Measurements from ENCODE around the gene CCDC9B.

CCDC9B gene

DNA sequence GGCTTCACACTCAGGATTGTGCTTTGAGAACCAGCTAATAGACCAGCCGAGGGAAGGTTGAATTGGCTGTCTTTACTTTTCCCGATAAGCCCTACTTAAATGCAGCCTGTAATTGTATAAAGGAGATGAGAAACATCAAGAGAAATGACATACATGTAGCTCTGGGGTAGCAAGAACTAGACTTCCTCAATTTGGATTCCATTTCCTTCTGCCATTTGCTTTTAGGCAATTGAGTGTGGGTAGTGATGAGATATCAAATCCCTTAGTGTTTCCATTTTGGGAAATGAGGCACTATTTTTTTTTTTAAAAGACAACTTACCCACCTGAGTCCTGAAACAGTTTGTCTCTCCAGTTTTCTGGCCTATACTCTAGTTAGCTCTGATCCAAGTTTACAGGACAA is 15.0 kb downstream of the CCDC9B start:
- DNase-seq = no peak

DNA sequence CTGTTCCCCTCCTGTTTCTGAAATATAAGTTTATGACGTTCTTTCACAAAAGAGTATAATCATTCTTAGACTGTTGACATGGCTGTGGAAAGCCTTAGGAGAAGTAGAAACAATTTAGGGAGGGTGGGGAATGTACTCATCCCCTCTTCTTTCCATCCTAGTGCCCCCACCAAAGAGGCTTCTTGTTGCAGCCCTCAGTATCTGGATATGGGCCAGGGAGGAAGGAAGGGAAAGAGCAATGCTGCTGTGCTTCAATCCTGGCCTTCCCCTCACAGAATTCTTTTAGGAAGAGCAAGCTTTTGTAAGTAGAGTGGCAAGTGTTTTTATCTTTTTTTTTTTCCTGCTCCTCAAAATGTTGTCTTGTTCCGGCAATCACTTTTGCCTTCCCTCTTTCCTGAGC is 15.6 kb downstream of the CCDC9B start:
- DNase-seq = no peak

GRCh38 chr15:40323953-40324937 is 16.5 kb downstream of the CCDC9B start:
- DNase-seq = peak; percentile 65

GRCh38 chr15:40323239-40323952 is 17.3 kb downstream of the CCDC9B start, which contains the start of gene INAFM2:
INAFM2 (plus strand) TSS chr15:40323692; CDS start chr15:40324056, 364 bp downstream.
- peak; percentile 97 for DNase-seq

- no peak for DNase-seq
Measured at GRCh38 chr15:40322531-40323238, 18.1 kb downstream of the CCDC9B start.

DNA sequence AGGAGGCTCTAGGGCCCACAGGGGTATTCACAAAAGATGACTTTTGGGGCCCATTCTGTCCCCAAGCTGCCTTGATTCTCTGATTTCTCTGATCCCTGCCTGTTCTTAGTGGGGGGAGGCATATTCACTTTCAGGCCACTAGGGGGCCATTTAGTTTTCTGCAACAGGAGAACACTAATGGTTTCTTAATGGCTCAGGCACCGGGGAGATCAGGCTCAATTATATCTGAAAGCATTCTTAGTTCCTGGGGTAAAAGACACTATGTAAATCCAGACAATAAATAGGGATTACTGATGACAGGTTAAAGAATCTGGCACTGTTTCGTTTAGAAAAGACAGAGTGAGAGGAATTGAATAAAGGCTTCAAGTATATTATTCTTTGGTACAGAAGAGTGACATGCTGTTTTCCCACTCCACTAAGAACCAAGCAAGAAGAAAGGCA is 19.8 kb downstream of the CCDC9B start:
- peak; percentile 68 for DNase-seq

GRCh38 chr15:40320409-40320808 is 20.3 kb downstream of the CCDC9B start:
- no peak for DNase-seq

DNA sequence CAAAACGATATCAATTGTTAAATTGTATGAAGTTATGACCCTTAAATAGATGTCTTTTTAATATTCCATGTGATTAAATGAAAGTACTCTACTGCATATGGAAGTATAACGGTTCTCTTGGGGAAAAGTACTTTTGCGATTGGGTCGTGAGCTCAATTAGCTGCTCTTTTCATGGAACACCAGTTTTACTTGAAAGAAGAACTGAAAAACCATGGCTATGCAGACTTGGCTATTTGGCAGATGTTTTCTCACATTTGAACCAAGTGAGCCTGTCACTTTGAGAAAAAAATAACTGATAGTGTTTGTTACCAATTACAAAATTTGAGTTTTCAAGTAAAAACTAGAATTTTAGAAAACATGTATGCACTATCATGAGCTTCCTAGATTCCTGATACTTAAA is 23.2 kb downstream of the CCDC9B start:
- no peak for DNase-seq

DNA sequence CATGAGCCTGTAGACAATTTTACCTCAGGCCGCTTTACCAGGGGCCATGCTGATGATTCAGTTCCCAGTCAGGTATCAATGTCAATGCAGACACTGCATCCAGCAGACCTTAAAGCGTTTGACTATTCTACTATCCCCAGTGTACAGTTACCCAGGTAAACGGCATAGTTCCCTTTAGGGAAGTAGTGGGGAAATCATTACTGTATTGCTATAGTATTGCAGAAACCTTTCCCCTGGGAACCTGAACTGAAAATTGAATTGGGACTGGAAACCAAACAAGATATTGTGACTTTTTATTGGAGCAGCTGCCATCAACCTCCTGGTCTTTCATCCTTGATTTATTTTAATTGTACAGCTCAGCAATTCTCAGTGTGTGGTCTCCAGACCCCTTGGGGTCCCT is 23.8 kb downstream of the CCDC9B start:
- no peak for DNase-seq

DNA sequence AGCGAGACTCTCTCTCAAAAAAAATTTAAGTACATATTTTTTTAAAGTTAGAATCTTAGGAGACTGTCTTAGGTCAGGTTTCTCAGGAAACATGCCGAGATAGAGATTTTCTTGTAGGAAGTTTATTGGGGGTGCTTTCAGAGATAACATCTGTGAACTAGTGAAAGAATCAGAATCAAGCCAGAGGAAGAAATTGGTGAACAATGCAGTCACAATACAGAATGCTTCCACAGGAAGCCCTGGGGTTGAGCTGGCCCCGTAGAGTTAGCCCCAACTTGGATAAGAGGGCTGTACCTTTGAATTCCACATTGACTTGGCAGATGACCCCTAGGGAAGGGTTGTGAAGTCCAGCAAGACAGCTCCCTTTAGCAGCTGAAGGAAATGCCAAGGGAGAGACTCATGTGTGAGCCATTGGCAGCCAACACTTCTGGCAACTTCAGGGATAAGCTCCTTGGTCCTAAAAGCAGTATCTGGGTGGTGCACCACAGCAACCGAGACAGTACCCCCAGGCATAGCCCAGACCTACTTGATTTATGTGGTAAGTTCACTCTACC is 25.9 kb downstream of the CCDC9B start:
- no peak for DNase-seq

DNA sequence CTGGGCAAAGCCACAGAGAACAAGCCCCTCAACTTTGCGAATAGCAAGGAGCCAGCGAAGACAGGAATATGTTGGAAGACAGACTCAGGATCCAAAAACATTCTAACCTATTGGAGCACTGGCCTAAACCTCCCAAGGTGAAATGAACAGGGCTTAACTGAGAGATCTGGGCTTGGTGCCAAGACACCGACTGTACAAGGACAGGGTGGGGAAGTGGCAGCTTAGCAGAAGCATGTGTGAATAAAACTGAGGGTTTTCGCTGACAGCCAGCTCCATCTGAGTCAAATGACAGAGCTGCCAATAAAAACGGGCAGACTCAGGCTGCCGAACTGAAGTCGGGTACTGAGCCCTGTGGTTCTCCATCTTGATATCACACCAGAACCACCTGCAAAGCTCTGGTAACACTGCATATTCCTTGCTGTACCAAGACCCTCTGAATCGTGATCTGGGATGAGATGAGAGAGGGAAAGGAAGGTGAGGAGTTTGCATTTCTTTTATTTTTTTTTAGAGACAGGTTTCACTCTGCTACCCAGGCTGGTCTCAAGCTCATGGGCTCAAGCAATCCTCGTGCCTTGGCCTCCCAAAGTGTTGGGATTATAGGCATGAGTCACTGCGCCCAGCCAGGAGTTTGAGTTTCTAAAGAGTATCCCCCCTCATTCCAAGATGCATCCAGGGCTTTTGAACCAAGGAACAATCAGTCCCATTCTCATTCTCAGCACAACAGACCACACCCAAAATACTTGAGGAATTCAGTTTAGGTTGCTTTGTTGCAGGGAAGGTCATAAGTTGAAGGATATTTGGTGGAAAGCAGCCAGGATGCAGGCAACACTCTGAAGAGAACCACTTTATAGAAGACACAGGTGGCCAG is 27.0 kb downstream of the CCDC9B start:
- no peak for DNase-seq

DNA sequence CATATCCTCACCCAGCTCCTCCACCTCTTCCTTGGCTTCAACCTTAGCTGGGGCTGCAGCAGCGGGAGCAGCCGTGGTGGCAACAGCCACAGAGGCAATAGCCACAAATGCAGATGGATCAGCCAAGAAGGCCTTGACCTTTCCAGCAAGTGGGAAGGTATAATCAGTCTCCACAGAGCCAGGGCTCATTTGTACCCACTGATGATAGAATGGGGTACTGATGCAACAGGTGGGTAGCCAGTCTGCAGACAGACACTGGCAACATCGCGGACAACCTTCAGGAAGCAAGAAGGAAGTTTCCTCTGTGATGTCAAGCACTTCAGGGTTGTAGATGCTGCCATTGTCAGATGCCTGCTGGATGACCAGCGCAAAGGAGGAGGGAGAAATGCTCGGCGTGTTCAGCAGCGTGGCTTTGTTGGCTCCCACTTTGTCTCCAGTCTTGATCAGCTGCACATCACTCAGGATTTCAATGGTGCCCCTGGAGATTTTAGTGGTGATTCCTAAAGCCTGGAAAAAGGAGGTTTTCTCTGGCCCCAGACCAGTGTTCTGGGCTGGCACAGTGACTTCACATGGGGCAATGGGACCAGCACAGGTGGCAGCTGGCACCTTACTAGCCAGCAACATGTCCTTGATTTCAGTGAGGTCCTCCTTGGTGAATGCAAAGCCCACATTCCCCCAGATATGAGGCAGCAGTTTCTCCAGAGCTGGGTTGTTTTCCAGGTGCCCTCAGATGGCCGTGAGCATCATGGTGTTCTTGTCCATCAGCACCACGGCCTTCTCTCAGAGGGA is 28.2 kb downstream of the CCDC9B start:
- DNase-seq = no peak

GRCh38 chr15:40310993-40311392 is 29.7 kb downstream of the CCDC9B start:
- DNase-seq = no peak

GRCh38 chr15:40310001-40310959 is 30.5 kb downstream of the CCDC9B start:
- DNase-seq = peak; percentile 75

DNA sequence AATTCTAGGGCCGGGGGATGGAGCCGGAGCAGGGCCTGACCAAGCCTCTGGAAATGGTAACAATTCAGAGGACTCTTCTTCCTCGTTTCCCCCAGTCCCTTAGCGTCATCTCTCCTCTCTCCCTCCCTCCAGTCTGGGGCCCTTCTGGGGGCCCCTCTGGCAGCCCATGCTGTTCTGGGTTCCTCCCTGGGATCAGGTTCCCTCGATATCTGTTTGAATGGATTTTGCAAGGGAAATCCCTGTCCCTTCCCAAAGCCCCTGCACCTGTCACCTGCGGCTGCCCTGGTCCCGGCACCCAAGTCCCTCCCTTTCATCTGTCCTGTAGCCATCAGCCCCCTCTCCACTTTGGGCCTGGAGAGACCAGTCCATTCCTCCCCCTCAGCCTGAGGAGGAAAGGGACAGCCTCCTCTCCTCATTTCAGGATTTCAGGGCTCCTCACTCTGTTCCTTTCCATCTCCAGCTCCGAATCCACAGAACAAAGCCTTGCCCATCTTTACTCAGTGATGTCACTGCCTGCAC is 31.3 kb downstream of the CCDC9B start:
- DNase-seq = no peak

DNA sequence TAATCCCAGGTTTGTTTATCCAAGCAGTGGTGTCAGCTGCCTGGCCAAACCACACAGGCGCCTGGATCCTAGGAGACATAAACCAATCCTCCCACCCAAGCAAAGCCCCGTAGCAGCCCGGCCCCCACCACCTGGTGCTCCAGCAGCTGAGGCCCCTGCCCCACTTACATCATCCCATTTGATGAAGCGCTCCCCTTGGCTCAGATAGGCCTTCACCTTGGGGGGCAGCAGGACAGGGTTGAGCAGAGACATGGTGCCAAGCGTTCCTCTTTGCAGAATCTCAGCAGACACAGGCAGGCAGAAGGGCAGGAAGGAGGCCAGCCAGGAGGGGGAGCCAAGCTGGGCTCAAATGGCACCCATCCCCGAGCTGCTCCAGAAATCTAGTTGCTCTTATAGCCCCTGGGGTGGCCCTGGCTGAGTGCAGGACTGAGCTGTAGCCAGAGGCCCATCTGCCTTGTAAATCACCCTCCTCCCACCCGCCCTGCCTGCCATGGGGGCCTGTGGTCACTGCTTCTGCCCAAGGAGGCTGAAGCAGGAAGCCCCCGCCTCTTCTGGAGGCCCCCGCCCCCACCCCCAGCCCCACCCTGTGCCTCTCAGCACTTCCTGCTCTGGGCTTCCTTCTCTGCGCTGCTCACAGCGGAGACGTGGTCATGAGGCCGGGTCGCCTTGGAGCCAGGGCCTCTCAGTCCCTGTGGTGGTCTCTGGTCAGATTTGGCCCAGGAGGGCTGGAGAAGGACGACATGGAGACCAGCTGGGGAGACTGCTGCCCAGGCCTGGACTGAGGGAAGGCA is 33.1 kb downstream of the CCDC9B start, which contains the start of gene PLCB2:
PLCB2 (minus strand) TSS at position 515 of the 791 bp plus-strand sequence; CDS start at position 252, 263 bp downstream.
- no peak for DNase-seq

DNA sequence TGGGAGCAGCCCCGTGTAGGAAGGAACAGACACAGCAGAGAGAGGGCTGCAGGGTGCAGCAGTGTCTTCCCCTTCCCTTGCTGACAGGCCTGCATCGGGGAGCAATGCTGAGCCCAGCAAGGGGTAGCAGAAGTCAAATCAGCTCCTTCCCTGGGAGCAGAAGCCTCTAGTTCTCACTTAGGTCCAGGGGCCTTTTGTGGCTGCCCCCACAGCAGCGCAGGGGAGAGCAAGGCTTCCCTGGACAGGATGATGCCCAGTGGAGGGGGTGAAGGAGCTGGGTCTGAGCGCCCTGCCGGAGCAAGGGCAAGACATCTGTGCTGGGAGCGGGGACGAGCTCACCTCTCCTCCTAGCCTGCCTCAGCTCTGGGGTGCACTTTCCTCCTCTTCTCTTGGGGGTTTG is 33.8 kb downstream of the CCDC9B start:
- DNase-seq = no peak

DNA sequence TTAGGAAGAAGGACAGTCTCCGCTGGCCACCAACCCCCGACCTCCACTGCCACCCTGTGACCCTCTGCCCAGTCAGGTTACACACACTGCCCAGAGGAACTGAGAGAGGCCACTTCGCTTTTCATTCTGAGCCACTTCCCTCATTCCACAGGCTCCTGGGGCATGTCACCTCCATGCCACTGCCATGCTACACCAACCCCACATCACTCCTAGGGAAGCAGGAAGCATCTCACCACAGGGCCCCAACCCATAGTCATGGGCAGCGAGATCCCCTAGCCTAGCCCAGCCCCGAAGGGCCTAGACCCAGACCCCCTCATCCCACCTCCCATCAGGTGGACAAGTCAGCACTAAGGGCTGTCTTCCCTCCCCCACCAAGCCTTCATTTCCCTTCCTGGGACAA is 34.4 kb downstream of the CCDC9B start:
- DNase-seq = no peak

Measured in retina (tissue), 1 donor.